GM21526 (cell line): Measurements from ENCODE around the gene ACTN1.

ENCODE experiments used
- ATAC-seq: cut with Tn5 transposase; IDR thresholded peaks from one replicate; pipeline ENCODE4 v1.9.1; 2021; ENCODE audit warnings: moderate library complexity; ENCODE audit not compliant: unreplicated experiment, low FRiP score

Gene ACTN1

DNA sequence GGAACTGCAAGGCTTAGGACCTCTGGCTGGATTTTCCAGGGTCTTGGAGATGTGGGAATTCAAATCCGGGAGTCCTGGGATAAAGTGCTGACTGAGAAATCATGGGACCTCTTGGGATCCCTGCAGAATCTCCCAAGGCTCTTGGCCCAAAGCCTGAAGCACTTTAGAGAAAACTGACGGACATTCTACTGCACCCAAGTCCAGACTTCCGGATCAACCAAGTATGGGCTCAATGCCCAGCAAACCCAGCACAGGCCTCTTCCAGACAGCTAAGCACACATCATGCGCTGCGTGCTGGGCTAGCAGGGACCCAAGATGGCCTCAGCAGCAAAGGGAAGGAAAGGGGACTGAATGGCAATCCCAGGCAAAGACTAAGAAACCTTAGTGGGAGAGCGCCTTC, 85.0 kb downstream of the ACTN1 start:
- no peak for ATAC-seq

GRCh38 chr14:68893566-68893965, 85.5 kb downstream of the ACTN1 start:
- no peak for ATAC-seq

- ATAC-seq: no peak
Measured at GRCh38 chr14:68892961-68893360, 86.1 kb downstream of the ACTN1 start.

DNA sequence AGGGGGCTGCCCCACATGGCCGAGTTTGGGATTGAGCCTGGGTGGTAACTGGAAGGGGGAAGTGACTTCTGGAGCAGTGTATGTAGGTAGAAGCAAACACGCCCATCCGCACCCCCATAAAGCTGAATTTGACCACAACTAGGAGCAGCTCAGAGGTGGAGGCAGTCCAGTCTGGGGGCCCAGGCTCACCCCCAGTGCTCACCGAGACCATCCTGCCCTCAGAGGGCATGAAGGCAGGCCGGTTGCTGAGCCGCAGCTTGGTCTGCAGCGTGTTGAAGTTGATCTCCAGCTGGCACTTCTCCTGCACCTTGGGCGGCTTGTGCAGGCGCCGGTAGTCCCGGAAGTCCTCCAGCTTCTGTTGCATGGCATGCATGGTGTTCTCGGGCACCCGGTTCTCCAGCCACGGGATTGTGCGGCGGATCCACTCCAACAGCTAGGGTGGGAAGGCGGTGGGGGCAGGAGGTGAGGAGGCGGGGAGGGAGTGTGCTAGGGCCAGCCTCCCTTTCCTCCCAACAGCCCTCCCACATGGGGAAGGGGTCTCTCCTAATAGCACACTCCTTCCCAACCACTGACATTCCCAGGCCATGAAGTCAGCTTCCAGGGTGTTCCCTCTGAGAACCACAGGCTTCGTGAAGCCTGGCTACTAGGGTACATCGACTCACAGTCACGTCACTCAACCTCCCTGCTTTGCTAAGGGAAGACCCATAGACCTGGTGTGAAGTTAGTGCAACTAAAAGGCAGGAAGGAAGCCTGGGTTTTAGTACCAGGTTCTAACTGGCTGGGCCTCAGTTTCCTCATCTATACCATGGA, 87.0 kb downstream of the ACTN1 start:
- no peak for ATAC-seq

DNA sequence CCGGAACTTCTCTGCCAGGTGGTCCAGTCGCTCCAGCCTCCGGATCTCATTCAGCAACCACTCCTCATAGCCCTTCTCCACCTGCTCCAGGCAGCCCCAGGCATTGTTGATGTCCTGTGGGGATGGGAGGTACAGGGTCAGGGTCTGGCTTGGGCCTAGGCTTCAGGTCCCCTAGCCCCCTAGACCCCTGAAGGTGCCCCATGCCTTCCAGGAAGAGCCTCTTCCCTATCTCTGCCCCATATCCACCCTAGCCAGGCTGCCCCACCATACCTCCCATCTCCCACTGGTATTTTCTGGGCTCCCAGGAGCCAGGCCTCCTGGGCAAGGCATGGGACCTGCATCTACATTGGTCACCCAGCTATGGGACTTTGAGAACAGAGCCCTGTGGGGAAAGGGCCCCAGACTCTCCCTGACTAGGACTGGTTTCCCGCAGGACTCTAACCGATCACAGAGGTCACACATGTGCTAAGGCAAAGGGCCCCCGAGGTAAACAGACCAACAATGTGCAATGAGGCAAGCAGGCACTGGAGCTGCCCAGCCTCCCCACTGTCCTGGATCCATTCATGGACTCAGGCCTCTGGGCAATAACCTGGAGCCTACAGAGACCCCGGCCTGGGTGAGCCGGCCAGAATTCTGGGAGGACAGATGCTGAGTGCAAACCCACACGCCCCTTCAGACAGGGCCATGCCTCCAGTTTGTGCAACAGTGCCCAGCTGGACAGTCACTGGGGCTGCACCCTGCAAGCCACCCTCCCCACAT, 88.8 kb downstream of the ACTN1 start:
- no peak for ATAC-seq

GRCh38 chr14:68888883-68889282, 90.2 kb downstream of the ACTN1 start:
- no peak for ATAC-seq

DNA sequence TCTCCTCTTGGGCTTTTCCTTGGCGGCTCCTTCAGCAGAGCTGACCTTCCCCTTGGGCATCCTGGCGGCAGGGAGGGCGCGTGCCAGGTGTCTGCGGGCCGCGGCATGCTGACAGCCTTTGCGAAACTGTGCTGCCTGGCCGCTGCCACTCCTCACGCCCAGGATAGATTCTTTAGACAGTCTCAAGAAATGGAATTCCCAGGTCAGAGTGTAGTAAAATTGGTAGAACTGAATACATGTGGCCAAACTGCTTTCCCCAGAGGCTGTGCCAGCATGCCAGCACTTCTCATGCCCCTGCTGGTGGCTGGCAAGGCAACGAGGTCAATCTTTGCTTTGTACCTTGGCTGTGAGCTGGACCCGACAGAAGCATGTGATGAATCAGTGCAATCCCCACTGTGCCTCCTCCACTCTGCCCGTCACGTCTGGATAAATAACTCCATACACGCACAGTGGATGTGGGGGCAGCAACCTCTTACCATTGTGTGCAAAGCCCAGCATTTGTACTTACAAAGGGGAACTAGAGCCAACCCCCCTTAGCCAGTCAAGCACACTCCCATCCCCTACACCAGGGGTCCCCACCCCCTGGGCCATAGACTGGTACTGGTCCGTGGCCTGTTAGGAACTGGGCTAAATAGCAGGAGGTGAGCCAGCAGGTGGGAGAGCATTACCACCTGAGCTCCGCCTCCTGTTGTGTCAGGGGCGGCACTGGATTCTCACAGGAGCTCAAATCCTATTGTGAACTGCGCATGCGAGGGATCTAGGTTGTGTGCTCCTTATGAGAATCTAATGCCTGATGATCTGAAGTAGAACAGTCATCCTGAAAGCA, 90.9 kb downstream of the ACTN1 start:
- ATAC-seq: no peak

DNA sequence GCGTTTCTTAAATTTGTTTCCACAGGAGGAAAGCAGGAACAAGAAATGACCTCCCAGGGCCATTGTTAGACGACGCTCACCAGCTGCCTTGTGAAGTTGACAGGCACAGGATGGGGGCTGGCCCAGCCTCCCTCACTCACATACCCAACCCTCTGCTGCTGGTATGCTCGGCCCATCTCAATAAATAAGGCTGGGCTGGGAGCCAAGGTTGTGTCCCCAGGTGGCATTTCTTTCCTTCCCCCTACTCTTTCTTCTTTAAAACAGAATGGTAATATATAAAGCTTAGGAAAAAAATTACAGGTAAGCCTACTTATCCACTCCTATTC, 93.0 kb downstream of the ACTN1 start:
- no peak for ATAC-seq

DNA sequence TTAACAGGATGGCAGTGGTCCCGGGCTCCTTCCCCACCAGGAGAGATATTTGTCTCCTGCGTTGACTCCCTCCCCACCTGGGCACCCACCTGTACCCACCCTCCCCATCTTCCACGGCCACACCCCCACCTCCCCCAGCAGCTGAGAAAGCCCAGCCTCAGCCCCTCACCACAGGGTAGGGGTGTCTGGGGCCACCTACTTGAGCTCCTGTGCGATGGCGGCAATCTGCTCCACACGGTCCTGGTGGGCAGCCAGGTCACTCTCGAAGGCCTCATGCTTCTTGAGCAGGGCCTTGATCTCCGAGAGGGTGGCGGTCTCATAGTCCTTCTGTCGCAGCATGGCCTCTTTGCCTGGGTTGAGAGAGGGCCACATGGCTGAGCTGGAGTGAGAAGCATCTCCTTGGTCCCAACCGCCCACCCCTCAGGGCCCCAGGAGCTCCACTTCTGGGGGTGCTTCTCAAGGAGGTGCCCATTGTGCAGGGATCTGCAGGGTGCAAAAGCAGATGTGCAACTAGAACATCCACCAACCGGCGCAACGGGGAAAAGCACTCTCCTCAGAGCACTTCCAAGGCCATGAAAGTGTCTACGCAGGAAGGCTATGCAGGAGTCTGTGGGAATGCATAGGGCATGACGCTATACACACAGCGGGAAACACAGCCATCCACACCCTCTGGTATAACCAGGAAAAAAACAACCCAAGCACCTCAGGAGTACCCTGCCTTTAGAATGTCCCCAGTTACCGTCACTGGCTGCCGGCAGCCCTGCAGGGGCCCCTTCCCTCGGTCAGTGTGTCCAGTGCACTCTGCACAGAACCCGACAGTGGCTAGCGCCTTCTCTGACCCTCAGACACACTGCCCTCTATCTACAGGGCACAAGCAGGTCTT, 93.6 kb downstream of the ACTN1 start:
- no peak for ATAC-seq

GRCh38 chr14:68884031-68885030, 94.8 kb downstream of the ACTN1 start:
- ATAC-seq: no peak

- no peak for ATAC-seq
Measured at GRCh38 chr14:68882235-68882634, 96.9 kb downstream of the ACTN1 start.

GRCh38 chr14:68881396-68881795, 97.7 kb downstream of the ACTN1 start:
- ATAC-seq: no peak

DNA sequence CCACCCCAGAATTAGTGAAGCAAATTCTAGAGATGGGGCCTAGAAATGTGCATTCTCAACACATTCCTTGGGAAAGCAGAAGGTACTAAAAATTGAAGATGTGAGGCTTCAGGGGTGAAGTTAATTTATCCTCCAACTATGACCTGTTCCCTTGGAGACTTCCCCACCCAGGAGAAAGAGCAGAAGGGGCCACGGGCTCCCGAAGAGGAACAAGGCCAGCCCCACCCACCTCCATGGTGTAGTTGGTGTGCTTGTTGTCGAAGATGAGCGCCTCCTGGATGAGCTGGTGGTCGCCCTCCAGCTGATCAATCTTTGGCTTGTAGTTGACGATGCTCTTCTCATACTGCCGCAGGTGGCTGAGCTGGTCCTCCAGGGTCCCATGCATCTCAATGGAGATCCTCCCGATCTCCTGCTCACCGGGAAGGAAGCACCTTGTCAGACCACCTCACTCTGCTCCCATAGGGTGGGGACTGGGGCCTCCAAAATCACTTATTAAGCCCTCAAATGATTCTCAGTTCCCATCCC, 98.5 kb downstream of the ACTN1 start:
- ATAC-seq: no peak

GRCh38 chr14:68879841-68880575, 99.1 kb downstream of the ACTN1 start:
- ATAC-seq: no peak

- no peak for ATAC-seq
Measured at GRCh38 chr14:68879321-68879781, 99.8 kb downstream of the ACTN1 start.

DNA sequence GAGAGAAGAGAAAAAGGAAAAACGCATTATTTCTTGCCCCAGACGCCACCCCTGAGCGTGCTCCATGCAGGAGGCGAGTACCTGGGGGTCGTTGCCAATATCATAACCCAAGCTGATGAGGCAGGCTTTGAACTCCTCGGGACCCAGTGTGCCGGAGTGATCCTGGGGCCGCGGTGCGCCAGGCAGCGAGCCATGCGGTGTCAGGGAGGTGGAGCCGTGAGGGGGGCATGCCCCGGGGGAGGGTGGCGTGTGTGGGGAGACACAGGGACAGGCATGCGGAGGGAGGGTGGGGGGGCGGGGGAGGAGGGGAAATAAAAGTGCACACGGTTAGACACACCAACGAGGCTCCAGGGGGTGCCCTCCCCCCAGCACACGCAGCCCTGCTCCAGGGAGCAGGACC, 100.2 kb downstream of the ACTN1 start:
- no peak for ATAC-seq

DNA sequence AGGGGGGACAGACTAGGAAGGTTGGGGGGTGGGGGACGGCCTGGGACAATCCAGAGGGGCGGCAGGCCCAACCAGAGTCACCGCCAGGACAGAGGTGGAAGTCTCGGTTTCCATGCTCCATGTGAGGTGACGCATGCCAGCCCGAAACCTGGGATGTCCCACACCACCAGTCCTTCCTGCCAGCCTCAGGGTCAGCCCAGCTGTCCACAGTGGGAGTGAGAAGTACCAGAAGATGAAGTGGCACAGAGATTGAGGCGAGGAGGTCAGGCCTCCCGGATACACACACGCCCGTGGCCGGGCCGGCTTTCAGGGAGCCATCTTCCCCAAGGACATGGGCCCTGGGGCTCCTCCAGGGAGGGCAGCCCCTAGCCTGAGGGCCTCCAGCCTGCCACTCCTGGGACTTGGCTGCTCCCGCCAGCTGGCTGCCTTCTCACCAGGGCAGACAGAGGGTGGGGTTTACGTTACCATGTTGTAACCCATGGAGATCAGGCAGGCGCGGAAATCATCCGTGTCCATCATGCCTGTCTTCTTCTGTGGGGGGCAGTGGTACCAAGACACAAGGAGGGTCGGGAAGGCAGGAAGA, 101.0 kb downstream of the ACTN1 start:
- no peak for ATAC-seq

GRCh38 chr14:68876976-68877375, 102.1 kb downstream of the ACTN1 start:
- no peak for ATAC-seq
